GM19240 (cell line): ENCODE measurements around the gene HNRNPAB.

Experiments used
- DNase-seq: peaks from one replicate; pipeline ENCODE4 v3.0.0; 2011; ENCODE audit warnings: low spot score; ENCODE audit not compliant: insufficient read length

Gene HNRNPAB

GRCh38 chr5:178211095-178212048 is 7.0 kb downstream of the HNRNPAB start:
- no peak for DNase-seq

- DNase-seq: no peak
Measured at GRCh38 chr5:178212241-178213002, 8.1 kb downstream of the HNRNPAB start.

- DNase-seq: no peak
Measured at GRCh38 chr5:178213003-178213461, 8.7 kb downstream of the HNRNPAB start.

- DNase-seq: no peak
Measured at GRCh38 chr5:178213748-178214151, 9.4 kb downstream of the HNRNPAB start.

GRCh38 chr5:178214160-178214803 is 9.9 kb downstream of the HNRNPAB start:
- no peak for DNase-seq

- no peak for DNase-seq
Measured at GRCh38 chr5:178215280-178216002, 11.1 kb downstream of the HNRNPAB start.

- no peak for DNase-seq
Measured at GRCh38 chr5:178216088-178216534, 11.8 kb downstream of the HNRNPAB start.

GRCh38 chr5:178216779-178217178 is 12.4 kb downstream of the HNRNPAB start:
- no peak for DNase-seq

GRCh38 chr5:178218237-178218776 is 14.0 kb downstream of the HNRNPAB start:
- no peak for DNase-seq

GRCh38 chr5:178218827-178219226 is 14.5 kb downstream of the HNRNPAB start:
- DNase-seq: no peak

GRCh38 chr5:178221282-178221681 is 16.9 kb downstream of the HNRNPAB start:
- DNase-seq: no peak

GRCh38 chr5:178221853-178222252 is 17.5 kb downstream of the HNRNPAB start:
- no peak for DNase-seq

- DNase-seq: no peak
Measured at GRCh38 chr5:178222292-178222691, 18.0 kb downstream of the HNRNPAB start.

GRCh38 chr5:178223196-178223773 is 19.0 kb downstream of the HNRNPAB start:
- DNase-seq: no peak

GRCh38 chr5:178223828-178224335 is 19.5 kb downstream of the HNRNPAB start:
- no peak for DNase-seq

- DNase-seq: no peak
Measured at GRCh38 chr5:178224403-178224802, 20.1 kb downstream of the HNRNPAB start.

GRCh38 chr5:178225174-178225573 is 20.8 kb downstream of the HNRNPAB start:
- DNase-seq: no peak

GRCh38 chr5:178227138-178227659 is 22.9 kb downstream of the HNRNPAB start:
- no peak for DNase-seq

- DNase-seq: no peak
Measured at GRCh38 chr5:178227929-178228328, 23.6 kb downstream of the HNRNPAB start.

- no peak for DNase-seq
Measured at GRCh38 chr5:178228609-178229008, 24.3 kb downstream of the HNRNPAB start.
